Measurements from ENCODE around the gene NKAPD1.
"Not testable (repeated sequence)": the region's sequence is repeated elsewhere in the genome, so short reads cannot be mapped to it uniquely, and the experiment has no call there.

GRCh38 chr11:112026784-112027410, 47.2 kb upstream of the NKAPD1 start:
- not testable (repeated sequence) for TF ChIP-seq CTCF, POLR2AphosphoS5 (IDR thresholded peaks at IDR 0.05)

All from stomach (tissue), 4 donors.